ENCODE results near the gene NEK1.
"Not testable (repeated sequence)": the region's sequence is repeated elsewhere in the genome, so short reads cannot be mapped to it uniquely, and the experiment has no call there.

DNA sequence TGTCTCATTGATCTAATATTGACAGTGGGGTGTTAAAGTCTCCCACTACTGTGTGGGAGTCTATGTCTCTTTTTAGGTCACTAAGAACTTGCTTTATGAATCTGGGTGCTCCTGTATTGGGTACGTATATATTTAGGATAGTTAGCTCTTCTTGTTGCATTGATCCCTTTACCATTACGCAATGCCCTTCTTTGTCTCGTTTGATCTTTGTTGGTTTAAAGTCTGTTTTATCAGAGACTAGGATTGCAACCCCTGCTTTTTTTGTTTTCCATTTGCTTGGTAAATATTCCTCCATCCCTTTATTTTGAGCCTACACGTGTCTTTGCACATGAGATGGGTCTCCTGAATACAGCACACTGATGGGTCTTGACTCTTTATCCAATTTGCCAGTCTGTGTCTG lies 65.8 kb downstream of the NEK1 start:
- TF ChIP-seq, protein P1, sequence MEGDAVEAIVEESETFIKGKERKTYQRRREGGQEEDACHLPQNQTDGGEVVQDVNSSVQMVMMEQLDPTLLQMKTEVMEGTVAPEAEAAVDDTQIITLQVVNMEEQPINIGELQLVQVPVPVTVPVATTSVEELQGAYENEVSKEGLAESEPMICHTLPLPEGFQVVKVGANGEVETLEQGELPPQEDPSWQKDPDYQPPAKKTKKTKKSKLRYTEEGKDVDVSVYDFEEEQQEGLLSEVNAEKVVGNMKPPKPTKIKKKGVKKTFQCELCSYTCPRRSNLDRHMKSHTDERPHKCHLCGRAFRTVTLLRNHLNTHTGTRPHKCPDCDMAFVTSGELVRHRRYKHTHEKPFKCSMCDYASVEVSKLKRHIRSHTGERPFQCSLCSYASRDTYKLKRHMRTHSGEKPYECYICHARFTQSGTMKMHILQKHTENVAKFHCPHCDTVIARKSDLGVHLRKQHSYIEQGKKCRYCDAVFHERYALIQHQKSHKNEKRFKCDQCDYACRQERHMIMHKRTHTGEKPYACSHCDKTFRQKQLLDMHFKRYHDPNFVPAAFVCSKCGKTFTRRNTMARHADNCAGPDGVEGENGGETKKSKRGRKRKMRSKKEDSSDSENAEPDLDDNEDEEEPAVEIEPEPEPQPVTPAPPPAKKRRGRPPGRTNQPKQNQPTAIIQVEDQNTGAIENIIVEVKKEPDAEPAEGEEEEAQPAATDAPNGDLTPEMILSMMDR (IDR thresholded peaks at IDR 0.05): not testable (repeated sequence)
- not testable (repeated sequence) for TF ChIP-seq POLR2A (IDR thresholded peaks at IDR 0.05)
